ENCODE measurements around the gene MYO9B.

DNA sequence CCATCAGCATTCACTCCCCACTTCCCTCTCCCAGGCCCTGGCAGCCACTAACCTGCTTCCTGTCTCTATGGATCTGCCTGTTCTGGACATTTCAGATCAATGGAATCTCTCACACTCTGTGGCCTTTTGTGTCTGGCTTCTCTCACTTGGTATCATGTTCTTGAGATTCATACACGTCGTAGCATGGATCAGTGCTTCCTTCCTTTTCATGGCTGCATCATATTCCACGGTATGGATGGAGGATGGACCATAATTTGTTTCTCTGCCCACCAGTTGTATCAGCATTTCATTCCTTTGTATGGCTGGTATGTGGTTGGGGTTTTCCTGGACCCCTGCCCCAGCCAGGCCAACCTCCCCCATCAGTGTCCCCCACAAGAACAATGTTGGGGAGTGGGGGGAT is 36.2 kb downstream of the MYO9B start:
- TF ChIP-seq POLR2AphosphoS5 (IDR thresholded peaks at IDR 0.05; ENCODE audit: low read depth, low read length) = no peak
- no peak for TF ChIP-seq SIN3A (IDR thresholded peaks at IDR 0.05; ENCODE audit: borderline replicate concordance, insufficient read depth, low read depth, low read length)
- TF ChIP-seq CTCF (IDR thresholded peaks at IDR 0.05) = no peak
- no peak for TF ChIP-seq REST (IDR thresholded peaks at IDR 0.05; ENCODE audit: insufficient read depth in 1 of 2, low read depth in 2 of 2, low read length in 1 of 2)
- TF ChIP-seq TCF7L2 (IDR thresholded peaks at IDR 0.05; ENCODE audit: low read depth, low read length) = no peak

Data from Panc1 (cell line).